Mucosa of rectum (tissue), 2 donors: ENCODE data around the gene UBE2O.
A peak's percentile ranks its signal among the peaks of the same experiment; 100 is the strongest.
"Not testable (repeated sequence)": the region's sequence is repeated elsewhere in the genome, so short reads cannot be mapped to it uniquely, and the experiment has no call there.

ENCODE experiments used
- H3K27ac ChIP-seq, 2 donors: one replicate each; pipeline ENCODE4 v1.7.0; 2013; ENCODE audit warnings: inconsistent platforms in 2 of 2, low read depth in 2 of 2, low read length in 2 of 2
- H3K27me3 ChIP-seq, 2 donors: one replicate each; pipeline ENCODE4 v1.7.0; 2013; ENCODE audit warnings: low read length in 2 of 2; ENCODE audit not compliant: control insufficient read depth in 2 of 2, insufficient read depth in 2 of 2
- H3K36me3 ChIP-seq, 2 donors: one replicate each; pipeline ENCODE4 v1.7.0; 2013; ENCODE audit warnings: low read length in 2 of 2; ENCODE audit not compliant: control insufficient read depth in 2 of 2, insufficient read depth in 2 of 2
- H3K4me1 ChIP-seq, 2 donors: one replicate each; pipeline ENCODE4 v1.7.0; 2013; ENCODE audit warnings: low read length in 2 of 2, mild to moderate bottlenecking in 1 of 2; ENCODE audit not compliant: control insufficient read depth in 2 of 2, insufficient read depth in 2 of 2
- H3K4me3 ChIP-seq, 2 donors: one replicate each; pipeline ENCODE4 v1.7.0; 2013; ENCODE audit warnings: low read length in 2 of 2
- H3K9ac ChIP-seq, 2 donors: one replicate each; pipeline ENCODE4 v1.7.0; 2013; ENCODE audit warnings: low read length in 2 of 2, low read depth in 1 of 2, mild to moderate bottlenecking in 1 of 2
- H3K9me3 ChIP-seq, 2 donors: one replicate each; pipeline ENCODE4 v1.7.0; 2013; ENCODE audit warnings: low read length in 2 of 2; ENCODE audit not compliant: control insufficient read depth in 2 of 2
- donor health status: healthy.
- donor health status: Normal muscosa, but diverticular disease.

UBE2O gene

DNA sequence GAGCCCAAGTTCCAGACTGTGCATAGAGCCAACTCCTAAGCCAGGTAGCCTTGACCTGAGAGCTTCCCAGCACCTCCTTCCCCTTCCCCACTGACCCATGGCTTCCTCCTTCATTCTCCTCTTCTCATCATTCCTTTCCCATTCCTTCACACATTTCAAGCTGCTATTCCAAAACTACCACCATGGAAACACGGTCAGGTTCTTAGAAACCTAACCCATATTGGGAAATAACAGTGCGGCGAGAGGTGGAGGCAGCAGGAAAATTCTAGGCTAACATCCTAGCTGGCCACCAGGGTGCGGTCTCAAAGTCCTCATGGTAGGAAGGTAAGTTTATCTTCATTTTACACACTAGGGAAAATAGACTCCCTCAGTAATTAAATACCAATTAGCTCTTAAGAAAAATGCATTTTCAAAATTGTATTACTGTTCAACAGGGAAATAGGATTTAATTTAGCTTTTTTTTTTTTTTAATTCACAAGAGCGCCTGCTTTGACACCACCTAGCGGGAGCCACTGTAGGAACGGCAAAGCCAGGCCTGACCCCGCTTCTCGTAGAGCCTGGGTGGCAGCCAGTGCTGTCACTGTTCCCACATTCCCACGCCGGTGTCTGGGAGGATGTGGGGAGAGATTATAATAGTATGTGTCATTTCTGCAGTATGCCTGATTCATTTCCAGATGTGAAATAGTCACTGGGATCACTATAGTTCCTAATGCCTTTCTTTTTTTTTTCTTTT lies 82.5 kb downstream of the UBE2O start:
- Histone ChIP-seq H3K9ac (no peak overlapping the region), H3K36me3 (no peaks in the 10 kb centered on the region), H3K27ac (no peak overlapping the region)

DNA sequence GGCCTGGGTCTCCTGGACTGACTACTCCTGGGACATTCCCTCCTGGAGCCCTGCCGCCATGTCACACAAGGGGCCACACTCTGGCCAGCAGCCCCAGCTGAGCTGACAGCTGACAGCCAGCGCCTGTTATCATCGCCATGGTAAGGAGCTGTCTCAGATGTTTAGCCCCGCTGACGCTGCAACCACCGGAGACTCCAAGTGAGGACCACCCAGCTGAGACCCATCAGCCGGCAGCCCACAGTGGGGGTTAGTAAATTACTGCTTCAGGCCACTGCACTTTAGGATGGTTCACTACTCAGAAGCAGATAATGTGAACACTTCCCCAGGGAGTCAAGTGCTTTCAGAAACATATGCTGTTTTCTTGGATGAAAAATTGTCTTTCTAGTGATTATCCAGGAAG lies 83.1 kb downstream of the UBE2O start:
- H3K27me3 ChIP-seq = no peaks in the 10 kb centered on the region
- H3K4me3 ChIP-seq = no peak overlapping the region
- H3K9me3 ChIP-seq = no peaks in the 10 kb centered on the region
- no peak overlapping the region for H3K27ac ChIP-seq
- no peaks in the 10 kb centered on the region for H3K36me3 ChIP-seq
- H3K4me1 ChIP-seq = peaks cover 0 to 2% of the 10 kb centered on the region in 2 donors
- H3K9ac ChIP-seq = no peak overlapping the region

More for the DNA sequence above, 82.5 kb downstream of the UBE2O start:
- peaks cover 0 to 2% of the 10 kb centered on the region in 2 donors for H3K4me1 ChIP-seq
- no peak overlapping the region for H3K4me3 ChIP-seq
- H3K27me3 ChIP-seq = no peaks in the 10 kb centered on the region
- H3K9me3 ChIP-seq = no peaks in the 10 kb centered on the region

DNA sequence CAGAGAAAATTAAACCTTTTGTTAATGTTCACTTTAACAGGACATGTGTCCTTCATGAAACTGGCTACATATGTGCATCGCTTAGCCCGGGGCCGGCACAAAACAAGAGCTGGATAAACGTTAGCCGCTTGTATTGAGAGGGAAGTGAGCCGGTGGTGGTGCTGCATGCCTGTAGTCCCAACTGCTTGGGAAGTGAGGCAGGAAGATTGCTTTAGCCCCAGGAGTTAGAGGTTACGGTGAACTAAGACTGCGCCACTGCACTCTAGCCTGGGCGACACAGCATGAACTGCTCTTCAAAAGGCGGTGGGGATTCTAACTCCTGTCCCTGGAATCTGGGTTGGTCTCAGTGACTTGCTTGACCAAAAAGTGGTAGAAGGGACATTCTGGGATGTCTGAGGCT lies 83.6 kb downstream of the UBE2O start:
- Histone ChIP-seq H3K27ac (no peak overlapping the region), H3K9ac (no peak overlapping the region), H3K4me3 (no peak overlapping the region), H3K9me3 (no peaks in the 10 kb centered on the region), H3K36me3 (no peaks in the 10 kb centered on the region), H3K27me3 (no peaks in the 10 kb centered on the region), H3K4me1 (peaks cover 0 to 2% of the 10 kb centered on the region in 2 donors)

DNA sequence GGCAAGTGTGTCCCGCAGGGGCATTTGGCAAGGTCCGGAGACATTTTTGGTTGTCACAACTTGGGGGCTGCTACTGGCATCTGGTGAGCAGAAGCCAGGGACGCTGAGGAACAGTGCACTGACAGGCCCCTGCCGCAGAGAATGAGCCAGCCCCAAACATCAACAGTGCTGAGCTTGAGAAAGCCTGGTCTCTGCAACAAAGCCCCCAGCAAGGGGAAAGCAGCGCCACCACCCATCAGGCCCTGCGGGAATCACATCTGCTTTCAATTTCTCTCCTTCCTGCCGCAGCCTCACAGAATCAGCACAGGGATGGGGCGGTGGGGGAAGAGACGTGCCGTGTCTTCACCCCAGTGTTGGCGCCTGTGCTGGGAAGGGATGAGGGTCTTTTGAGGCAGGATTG lies 84.4 kb downstream of the UBE2O start:
- Histone ChIP-seq H3K9me3 (no peaks in the 10 kb centered on the region), H3K4me1 (peaks cover 0 to 2% of the 10 kb centered on the region in 2 donors), H3K36me3 (no peaks in the 10 kb centered on the region), H3K27ac (no peak overlapping the region), H3K4me3 (no peak overlapping the region), H3K9ac (no peak overlapping the region), H3K27me3 (no peaks in the 10 kb centered on the region)

DNA sequence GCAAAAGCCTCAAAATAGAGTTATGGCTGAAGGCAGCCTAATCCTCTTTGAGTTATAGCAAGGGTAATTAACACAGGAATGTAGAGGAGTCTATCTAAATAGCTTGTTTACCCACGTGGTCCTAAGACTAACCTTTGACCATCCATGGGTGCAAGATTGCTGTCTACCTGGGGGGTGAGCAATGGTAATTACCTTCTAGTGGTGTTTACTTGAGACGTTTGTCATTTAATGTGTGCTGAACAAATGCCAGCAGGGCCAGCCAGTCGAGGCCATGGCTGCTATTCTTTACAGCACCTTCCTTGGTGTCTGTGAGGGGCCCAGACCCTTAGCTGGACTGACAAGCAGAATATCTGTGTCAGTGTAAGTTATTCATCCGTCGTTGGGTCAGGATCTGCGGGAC lies 85.3 kb downstream of the UBE2O start:
- H3K9me3 ChIP-seq = no peaks in the 10 kb centered on the region

DNA sequence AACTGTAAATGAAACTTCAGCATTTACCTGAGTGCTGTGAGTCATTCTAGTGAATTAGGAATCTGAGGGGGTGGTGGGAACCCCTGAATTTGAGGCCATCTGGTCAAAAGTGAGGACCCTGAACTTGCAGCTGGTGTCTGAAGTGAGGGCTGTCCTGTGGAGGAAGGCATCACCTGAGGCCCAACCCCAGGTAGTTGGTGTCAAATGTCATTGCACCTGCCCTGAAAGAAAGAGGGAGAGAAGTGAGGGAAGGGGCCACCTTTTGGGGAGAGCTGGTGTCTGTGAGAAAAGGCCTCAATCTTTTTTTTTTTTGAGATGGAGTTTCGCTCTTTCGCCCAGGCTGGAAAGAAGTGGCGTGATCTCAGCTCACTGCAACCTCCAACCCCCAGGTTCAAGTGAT lies 86.7 kb downstream of the UBE2O start:
- H3K9me3 ChIP-seq = no peaks in the 10 kb centered on the region
- H3K4me3 ChIP-seq = no peak overlapping the region
- H3K27me3 ChIP-seq = no peaks in the 10 kb centered on the region
- peaks cover 0 to 2% of the 10 kb centered on the region in 2 donors for H3K4me1 ChIP-seq
- H3K36me3 ChIP-seq = no peaks in the 10 kb centered on the region
- no peak overlapping the region for H3K27ac ChIP-seq
- H3K9ac ChIP-seq = no peak overlapping the region

More for the DNA sequence above, 85.3 kb downstream of the UBE2O start:
- peaks cover 0 to 2% of the 10 kb centered on the region in 2 donors for H3K4me1 ChIP-seq
- no peaks in the 10 kb centered on the region for H3K36me3 ChIP-seq
- H3K27ac ChIP-seq = no peak overlapping the region
- H3K9ac ChIP-seq = no peak overlapping the region
- H3K27me3 ChIP-seq = no peaks in the 10 kb centered on the region
- no peak overlapping the region for H3K4me3 ChIP-seq

DNA sequence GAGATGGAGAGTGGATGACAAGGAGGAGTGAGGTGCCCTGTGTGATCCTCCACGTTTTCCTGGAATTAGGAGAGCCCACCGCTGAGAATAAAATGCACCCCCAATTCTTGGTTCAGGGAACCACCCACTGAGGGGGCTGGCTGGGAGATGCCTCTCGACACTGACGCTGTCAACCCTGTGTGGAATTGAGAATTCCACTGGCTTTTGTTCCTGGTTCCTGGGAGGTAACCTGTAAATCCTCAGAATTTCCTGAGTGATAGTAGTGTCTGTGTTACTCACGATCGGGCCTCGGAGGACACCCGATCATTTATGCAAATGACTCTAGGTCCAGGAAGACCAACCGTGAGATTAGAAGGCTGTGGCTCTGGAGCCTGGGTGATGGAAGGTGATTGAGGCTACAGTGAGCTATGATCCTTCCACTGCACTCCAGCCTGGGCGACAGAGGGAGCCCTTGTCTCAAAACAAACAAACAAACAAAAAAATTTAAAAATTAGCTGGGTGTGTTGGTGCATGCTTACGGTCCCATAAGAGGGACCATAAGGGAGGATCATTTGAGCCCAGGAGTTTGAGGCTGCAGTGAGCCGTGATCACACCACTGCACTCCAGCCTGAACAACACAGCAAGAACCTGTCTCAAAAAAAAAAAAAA lies 87.6 kb downstream of the UBE2O start:
- Histone ChIP-seq H3K4me1 (peaks cover 0 to 2% of the 10 kb centered on the region in 2 donors), H3K36me3 (no peaks in the 10 kb centered on the region), H3K4me3 (no peak overlapping the region), H3K27ac (no peak overlapping the region), H3K9ac (no peak overlapping the region), H3K9me3 (no peaks in the 10 kb centered on the region), H3K27me3 (no peaks in the 10 kb centered on the region)

DNA sequence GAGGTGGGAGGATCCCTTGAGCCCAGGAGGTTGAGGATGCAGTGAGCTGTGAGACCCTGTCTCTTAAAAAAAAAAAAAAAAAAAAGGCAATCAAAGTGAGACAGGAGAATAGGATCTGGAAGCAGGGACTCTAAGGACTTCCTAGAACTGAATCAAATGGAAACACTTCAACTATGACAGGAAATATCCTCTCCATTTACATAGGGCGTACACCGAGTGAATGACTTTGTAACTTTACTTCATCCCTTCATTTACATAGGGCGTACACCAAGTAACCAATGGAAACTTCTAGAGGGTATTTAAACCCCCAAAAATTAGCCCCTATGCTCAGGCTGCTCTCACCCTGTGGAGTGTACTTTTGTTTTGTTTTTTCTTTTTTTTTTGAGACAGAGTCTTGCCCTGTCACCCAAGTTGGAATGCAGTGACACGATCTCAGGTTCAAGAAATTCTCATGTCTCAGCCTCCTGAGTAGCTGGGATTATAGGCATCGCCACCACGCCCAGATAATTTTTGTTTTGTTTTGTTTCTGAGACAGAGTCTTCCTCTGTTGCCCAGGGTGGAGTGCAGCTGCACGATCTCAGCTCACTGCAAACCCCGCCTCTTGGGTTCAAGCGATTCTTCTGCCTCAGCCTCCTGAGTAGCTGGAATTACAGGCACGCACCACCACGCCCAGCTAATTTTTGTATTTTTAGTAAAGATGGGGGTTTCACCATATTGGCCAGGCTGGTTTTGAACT lies 89.7 kb downstream of the UBE2O start:
- Histone ChIP-seq H3K27ac (peak overlapping the region in 1 of 2 donors; percentile 15), H3K36me3 (no peaks in the 10 kb centered on the region), H3K27me3 (no peaks in the 10 kb centered on the region), H3K9ac (no peak overlapping the region), H3K9me3 (no peaks in the 10 kb centered on the region), H3K4me3 (no peak overlapping the region), H3K4me1 (peaks cover 0 to 2% of the 10 kb centered on the region in 2 donors)

DNA sequence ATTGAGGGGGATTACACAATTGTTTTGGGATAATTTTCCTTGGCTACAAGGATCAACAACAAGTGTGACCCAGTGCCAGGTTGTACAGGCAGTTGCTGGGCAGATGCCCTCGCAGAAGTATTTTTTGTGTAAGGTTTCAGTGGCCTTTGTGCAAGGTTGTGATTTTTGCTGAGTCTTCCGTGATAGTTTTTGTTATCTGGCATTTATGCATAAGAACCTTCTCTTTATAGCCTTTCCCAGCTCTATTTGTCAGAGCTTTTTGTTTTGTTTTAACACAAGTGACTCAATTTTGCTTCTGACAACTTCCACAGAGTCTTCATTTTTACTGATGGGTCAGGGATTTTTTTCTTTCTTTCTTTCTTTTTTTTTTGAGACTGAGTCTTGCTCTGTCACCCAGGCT lies 92.5 kb downstream of the UBE2O start:
- H3K27ac ChIP-seq = no peak overlapping the region
- no peak overlapping the region for H3K9ac ChIP-seq
- H3K4me1 ChIP-seq = no peaks in the 10 kb centered on the region
- H3K9me3 ChIP-seq = no peaks in the 10 kb centered on the region
- H3K36me3 ChIP-seq = no peaks in the 10 kb centered on the region
- no peaks in the 10 kb centered on the region for H3K27me3 ChIP-seq
- H3K4me3 ChIP-seq = no peak overlapping the region

DNA sequence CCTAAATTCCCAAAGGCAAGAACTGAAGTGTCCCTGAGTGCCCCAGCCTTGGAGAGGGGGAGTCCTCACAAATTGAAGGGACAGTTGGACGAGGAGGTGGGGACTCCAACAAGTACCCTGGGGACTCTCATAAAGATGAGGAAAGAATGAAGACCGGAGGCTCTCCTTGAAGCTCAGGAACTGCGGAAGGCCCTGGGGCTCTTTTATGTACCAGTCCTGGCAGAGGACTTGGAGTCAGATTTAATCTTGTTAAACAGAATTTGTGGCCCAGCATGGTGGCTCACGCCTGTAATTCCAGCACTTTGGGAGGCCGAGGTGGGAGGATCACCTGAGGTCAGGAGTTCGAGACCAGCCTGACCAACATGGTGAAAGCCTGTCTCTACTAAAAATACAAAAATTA lies 93.2 kb downstream of the UBE2O start:
- not testable (repeated sequence) for H3K27ac ChIP-seq, H3K4me3 ChIP-seq, H3K36me3 ChIP-seq, H3K27me3 ChIP-seq, H3K4me1 ChIP-seq, H3K9me3 ChIP-seq, H3K9ac ChIP-seq
